Epithelial cell of proximal tubule (primary cell): ENCODE data around the gene EXD3. TPM values are rescaled to one million over a fixed set of nuclear protein-coding genes. Genes with fewer than 3 reads are reported as not detected.

Source experiments
- DNase-seq: peaks from one replicate; pipeline ENCODE4 v3.0.0-alpha.2; 2011; ENCODE audit warnings: low read depth
- H3K4me3 ChIP-seq: 2 replicates; pipeline ENCODE4 v1.5.1; 2011; ENCODE audit warnings: low read depth, mild to moderate bottlenecking, low read length
- CTCF ChIP-seq: conservative IDR thresholded peaks from 2 replicates; pipeline ENCODE4 v1.5.1; 2012; ENCODE audit warnings: low read depth, mild to moderate bottlenecking, low read length
- total RNA-seq: library from RNA; depleted of rRNA; stranded (reverse); fragments of >200 nt; gene quantifications from 2 replicates; pipeline ENCODE4 v1.2.3, GENCODE V29; 2015

Gene EXD3
- total RNA-seq, 1 donor from 2014 or later = 29.2 TPM

GRCh38 chr9:137277329-137278041 is 145.5 kb downstream of the EXD3 start, which contains the start of gene TOR4A:
Gene TOR4A, plus strand, starts transcription at chr9:137277726. Its CDS starts 964 bp downstream, at chr9:137278690.
- H3K4me3 ChIP-seq = peak within 1 kb of the TSS; percentile 69
- DNase-seq = no peak
- peak; percentile 42 for TF ChIP-seq CTCF

- H3K4me3 ChIP-seq = peak overlapping the region; percentile 69
- no peak for DNase-seq
Measured at GRCh38 chr9:137276473-137277328, 146.3 kb downstream of the EXD3 start.

GRCh38 chr9:137275588-137276472 is 147.1 kb downstream of the EXD3 start:
- no peak for DNase-seq
- no peak for TF ChIP-seq CTCF
- no peak overlapping the region for H3K4me3 ChIP-seq

More at GRCh38 chr9:137276473-137277328, 146.3 kb downstream of the EXD3 start:
- TF ChIP-seq CTCF = no peak

GRCh38 chr9:137275203-137275587 is 147.8 kb downstream of the EXD3 start:
- no peak for DNase-seq
- TF ChIP-seq CTCF = no peak
- no peak overlapping the region for H3K4me3 ChIP-seq

- H3K4me3 ChIP-seq = no peak overlapping the region
- DNase-seq = no peak
- TF ChIP-seq CTCF = no peak
Measured at GRCh38 chr9:137273611-137274320, 149.2 kb downstream of the EXD3 start.

- no peak for TF ChIP-seq CTCF
- H3K4me3 ChIP-seq = no peak overlapping the region
- DNase-seq = no peak
Measured at GRCh38 chr9:137273095-137273490, 149.9 kb downstream of the EXD3 start.
